DND-41 (cell line): ENCODE data around the gene PPP1R10.
A peak's percentile ranks its signal among the peaks of the same experiment; 100 is the strongest.
"Not testable (repeated sequence)": the region's sequence is repeated elsewhere in the genome, so short reads cannot be mapped to it uniquely, and the experiment has no call there.

Experiments used
- EZH2 ChIP-seq: IDR thresholded peaks from 3 replicates; pipeline ENCODE4 v1.6.1; 2012; ENCODE audit warnings: borderline replicate concordance, low read depth, mild to moderate bottlenecking, moderate library complexity, low read length, inconsistent platforms; ENCODE audit not compliant: severe bottlenecking
- TF ChIP-seq, protein P1 (sequence below): IDR thresholded peaks from 2 replicates; pipeline ENCODE4 v1.5.1; 2012; ENCODE audit warnings: borderline replicate concordance, low read length, moderate library complexity, mild to moderate bottlenecking; ENCODE audit not compliant: poor library complexity, severe bottlenecking; ENCODE audit errors: extremely low read depth

DNA sequence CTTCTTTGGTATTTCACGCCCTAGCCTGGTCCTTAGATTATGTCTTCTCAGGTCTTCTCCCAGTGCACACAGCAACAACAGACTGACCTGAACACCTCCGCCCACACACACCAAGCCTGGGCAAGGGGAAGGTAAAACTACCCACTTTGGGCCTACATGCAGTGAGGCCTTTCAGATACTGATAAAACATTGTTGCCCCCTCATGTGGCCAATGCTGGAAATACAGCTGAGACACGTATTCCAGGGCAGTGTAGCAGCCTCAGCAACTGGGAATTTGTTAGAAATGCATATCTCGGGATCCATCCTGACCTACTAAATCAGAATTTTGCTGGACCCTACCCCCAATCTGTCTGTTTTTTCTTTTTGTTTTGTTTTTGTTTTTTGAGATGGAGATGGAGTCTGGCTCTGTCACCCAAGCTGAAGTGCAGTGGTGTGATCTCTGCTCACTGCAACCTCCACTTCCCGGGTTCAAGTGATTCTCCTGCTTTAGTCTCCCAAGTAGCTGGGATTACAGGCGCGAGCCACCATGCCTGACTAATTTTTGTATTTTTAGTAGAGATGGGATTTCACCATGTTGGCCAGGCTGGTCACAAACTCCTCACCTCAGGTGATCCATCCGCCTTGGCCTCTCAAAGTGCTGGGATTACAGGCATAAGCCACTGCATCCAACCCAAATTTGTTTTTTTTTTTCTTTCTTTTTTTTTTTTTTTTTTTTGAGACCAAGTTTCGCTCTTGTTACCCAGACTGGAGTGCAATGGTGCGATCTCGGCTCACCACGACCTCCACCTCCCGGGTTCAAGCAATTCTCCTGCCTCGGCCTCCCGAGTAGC lies 19.5 kb downstream of the PPP1R10 start:
- TF ChIP-seq, protein P1, sequence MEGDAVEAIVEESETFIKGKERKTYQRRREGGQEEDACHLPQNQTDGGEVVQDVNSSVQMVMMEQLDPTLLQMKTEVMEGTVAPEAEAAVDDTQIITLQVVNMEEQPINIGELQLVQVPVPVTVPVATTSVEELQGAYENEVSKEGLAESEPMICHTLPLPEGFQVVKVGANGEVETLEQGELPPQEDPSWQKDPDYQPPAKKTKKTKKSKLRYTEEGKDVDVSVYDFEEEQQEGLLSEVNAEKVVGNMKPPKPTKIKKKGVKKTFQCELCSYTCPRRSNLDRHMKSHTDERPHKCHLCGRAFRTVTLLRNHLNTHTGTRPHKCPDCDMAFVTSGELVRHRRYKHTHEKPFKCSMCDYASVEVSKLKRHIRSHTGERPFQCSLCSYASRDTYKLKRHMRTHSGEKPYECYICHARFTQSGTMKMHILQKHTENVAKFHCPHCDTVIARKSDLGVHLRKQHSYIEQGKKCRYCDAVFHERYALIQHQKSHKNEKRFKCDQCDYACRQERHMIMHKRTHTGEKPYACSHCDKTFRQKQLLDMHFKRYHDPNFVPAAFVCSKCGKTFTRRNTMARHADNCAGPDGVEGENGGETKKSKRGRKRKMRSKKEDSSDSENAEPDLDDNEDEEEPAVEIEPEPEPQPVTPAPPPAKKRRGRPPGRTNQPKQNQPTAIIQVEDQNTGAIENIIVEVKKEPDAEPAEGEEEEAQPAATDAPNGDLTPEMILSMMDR, result peak; percentile 89
- not testable (repeated sequence) for TF ChIP-seq EZH2
